ENCODE results near the gene ZNF546. TPM values are rescaled to one million over a fixed set of nuclear protein-coding genes. Genes with fewer than 3 reads are reported as not detected.

The ZNF546 gene
- total RNA-seq, 2 experiments from 2014 or later = 2.3 to 9.3 TPM

DNA sequence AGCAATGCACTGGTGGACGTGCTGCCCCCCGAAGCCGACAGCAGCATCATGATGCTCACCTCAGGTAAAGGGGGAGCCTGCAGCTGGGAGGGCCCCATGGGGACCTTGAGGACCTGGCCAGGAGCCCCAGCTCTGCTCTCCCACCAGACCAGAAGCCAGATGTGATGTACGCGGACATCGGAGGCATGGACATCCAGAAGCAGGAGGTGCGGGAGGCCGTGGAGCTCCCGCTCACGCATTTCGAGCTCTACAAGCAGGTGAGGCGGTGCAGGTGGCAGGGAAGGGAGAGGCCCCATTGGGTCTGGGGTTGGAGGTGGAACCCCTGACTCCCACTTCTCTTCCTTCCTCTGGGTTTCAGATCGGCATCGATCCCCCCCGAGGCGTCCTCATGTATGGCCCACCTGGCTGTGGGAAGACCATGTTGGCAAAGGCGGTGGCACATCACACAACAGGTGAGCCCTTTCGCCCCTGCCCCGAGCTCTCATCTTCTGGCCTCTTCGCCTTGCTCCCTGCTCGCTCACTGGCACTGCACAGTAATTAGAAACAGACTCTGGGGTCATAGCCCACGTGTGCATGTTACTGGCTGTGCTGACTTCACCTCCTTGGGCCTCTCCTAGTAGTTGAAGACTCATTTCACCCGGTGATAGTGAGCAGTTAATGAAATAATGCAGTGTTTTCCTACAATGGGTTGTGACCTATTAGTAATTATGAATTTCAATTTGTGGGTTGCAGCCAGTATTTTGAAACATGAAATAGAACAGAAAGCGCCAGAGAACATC is 22.3 kb upstream of the ZNF546 start:
- no peak for TF ChIP-seq EZH2phosphoT487 (IDR thresholded peaks at IDR 0.05; ENCODE audit: borderline replicate concordance, low read depth, low read length)
- TF ChIP-seq, protein P1, sequence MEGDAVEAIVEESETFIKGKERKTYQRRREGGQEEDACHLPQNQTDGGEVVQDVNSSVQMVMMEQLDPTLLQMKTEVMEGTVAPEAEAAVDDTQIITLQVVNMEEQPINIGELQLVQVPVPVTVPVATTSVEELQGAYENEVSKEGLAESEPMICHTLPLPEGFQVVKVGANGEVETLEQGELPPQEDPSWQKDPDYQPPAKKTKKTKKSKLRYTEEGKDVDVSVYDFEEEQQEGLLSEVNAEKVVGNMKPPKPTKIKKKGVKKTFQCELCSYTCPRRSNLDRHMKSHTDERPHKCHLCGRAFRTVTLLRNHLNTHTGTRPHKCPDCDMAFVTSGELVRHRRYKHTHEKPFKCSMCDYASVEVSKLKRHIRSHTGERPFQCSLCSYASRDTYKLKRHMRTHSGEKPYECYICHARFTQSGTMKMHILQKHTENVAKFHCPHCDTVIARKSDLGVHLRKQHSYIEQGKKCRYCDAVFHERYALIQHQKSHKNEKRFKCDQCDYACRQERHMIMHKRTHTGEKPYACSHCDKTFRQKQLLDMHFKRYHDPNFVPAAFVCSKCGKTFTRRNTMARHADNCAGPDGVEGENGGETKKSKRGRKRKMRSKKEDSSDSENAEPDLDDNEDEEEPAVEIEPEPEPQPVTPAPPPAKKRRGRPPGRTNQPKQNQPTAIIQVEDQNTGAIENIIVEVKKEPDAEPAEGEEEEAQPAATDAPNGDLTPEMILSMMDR (conservative IDR thresholded peaks at IDR 0.05; ENCODE audit: low read length) = no peak
- no peak overlapping the region for H3K4me3 ChIP-seq (ENCODE audit: low read depth, low read length, poor library complexity, severe bottlenecking)
- no peak overlapping the region for H2AFZ ChIP-seq (ENCODE audit: low read length)
- DNase-seq (ENCODE audit: low spot score) = no peak
- peaks cover 64% of the 10 kb centered on the region for H3K36me3 ChIP-seq (ENCODE audit: insufficient read depth, low read length)
- no peaks in the 10 kb centered on the region for H4K20me1 ChIP-seq (ENCODE audit: insufficient read depth, low read length)
- intact Hi-C loops (cut with micrococcal nuclease; ENCODE audit: unreplicated experiment) = loop anchor here (5.0 kb wide), 1 partner anchor 82 kb away; no protein-coding TSS in a partner anchor
- ChIA-PET CTCF (ENCODE audit: unreplicated experiment) (no interaction called here), POLR2A (no interaction called here)
- BruUV-seq (replicated peaks) = no TSS peak
- H3K27ac ChIP-seq (ENCODE audit: low read depth, low read length, poor library complexity, severe bottlenecking) = no peak overlapping the region
- peaks cover 15% of the 10 kb centered on the region for H3K4me1 ChIP-seq (ENCODE audit: insufficient read depth, low read length, poor library complexity, severe bottlenecking)
- H3K9me3 ChIP-seq (ENCODE audit: low read length) = no peaks in the 10 kb centered on the region
- H3K79me2 ChIP-seq (ENCODE audit: insufficient read depth, low read depth, low read length) = peaks cover 15% of the 10 kb centered on the region
- no peaks in the 10 kb centered on the region for H3K9me2 ChIP-seq (ENCODE audit: insufficient read depth, low read length)
- H3K4me2 ChIP-seq (ENCODE audit: low read length) = no peak overlapping the region

- Histone ChIP-seq H2AFZ (ENCODE audit: low read length) (no peak overlapping the region), H3K9me2 (ENCODE audit: insufficient read depth, low read length) (no peaks in the 10 kb centered on the region), H3K27ac (ENCODE audit: low read depth, low read length, poor library complexity, severe bottlenecking) (no peak overlapping the region), H3K36me3 (ENCODE audit: insufficient read depth, low read length) (peaks cover 70% of the 10 kb centered on the region), H4K20me1 (ENCODE audit: insufficient read depth, low read length) (no peaks in the 10 kb centered on the region), H3K4me2 (ENCODE audit: low read length) (no peak overlapping the region), H3K79me2 (ENCODE audit: insufficient read depth, low read depth, low read length) (peaks cover 11% of the 10 kb centered on the region; the same call in 1 of the 2 replicates), H3K9me3 (ENCODE audit: low read length) (peaks cover 52% of the 10 kb centered on the region), H3K4me1 (ENCODE audit: insufficient read depth, low read length, poor library complexity, severe bottlenecking) (no peaks in the 10 kb centered on the region), H3K4me3 (ENCODE audit: low read depth, low read length, poor library complexity, severe bottlenecking) (no peak overlapping the region)
- no peak for DNase-seq (ENCODE audit: low spot score)
- intact Hi-C loops (cut with micrococcal nuclease; ENCODE audit: unreplicated experiment) = no loop called here
- ChIA-PET POLR2A (no interaction called here), CTCF (ENCODE audit: unreplicated experiment) (no interaction called here)
- BruUV-seq (replicated peaks) = no TSS peak
- TF ChIP-seq, protein P1 (conservative IDR thresholded peaks at IDR 0.05; ENCODE audit: low read length) = no peak
- TF ChIP-seq EZH2phosphoT487 (IDR thresholded peaks at IDR 0.05; ENCODE audit: borderline replicate concordance, low read depth, low read length) = no peak
Observed at GRCh38 chr19:39982883-39983282, 14.0 kb upstream of the ZNF546 start.

GRCh38 chr19:39983695-39984300 is 13.1 kb upstream of the ZNF546 start:
- Histone ChIP-seq H3K4me3 (ENCODE audit: low read depth, low read length, poor library complexity, severe bottlenecking) (no peak overlapping the region), H3K9me2 (ENCODE audit: insufficient read depth, low read length) (no peaks in the 10 kb centered on the region), H3K36me3 (ENCODE audit: insufficient read depth, low read length) (peaks cover 61% of the 10 kb centered on the region), H2AFZ (ENCODE audit: low read length) (no peak overlapping the region), H3K4me2 (ENCODE audit: low read length) (no peak overlapping the region), H3K79me2 (ENCODE audit: insufficient read depth, low read depth, low read length) (peaks cover 11% of the 10 kb centered on the region; the same call in 1 of the 2 replicates), H3K4me1 (ENCODE audit: insufficient read depth, low read length, poor library complexity, severe bottlenecking) (no peaks in the 10 kb centered on the region), H4K20me1 (ENCODE audit: insufficient read depth, low read length) (no peaks in the 10 kb centered on the region), H3K9me3 (ENCODE audit: low read length) (peaks cover 54% of the 10 kb centered on the region), H3K27ac (ENCODE audit: low read depth, low read length, poor library complexity, severe bottlenecking) (no peak overlapping the region)
- BruUV-seq (replicated peaks) = no TSS peak
- no peak for DNase-seq (ENCODE audit: low spot score)
- POLR2A ChIA-PET = interaction anchor here (0.7 kb wide), 1 partner anchor 520 kb away, joined by 4 read pairs; no protein-coding TSS in a partner anchor
- intact Hi-C loops (cut with micrococcal nuclease; ENCODE audit: unreplicated experiment) = no loop called here
- CTCF ChIA-PET (ENCODE audit: unreplicated experiment) = no interaction called here
- TF ChIP-seq, protein P1 (conservative IDR thresholded peaks at IDR 0.05; ENCODE audit: low read length) = no peak
- no peak for TF ChIP-seq EZH2phosphoT487 (IDR thresholded peaks at IDR 0.05; ENCODE audit: borderline replicate concordance, low read depth, low read length)
